Gastrocnemius medialis (tissue), 4 donors: Measurements from ENCODE around the gene CRAMP1.

ENCODE experiments used
- POLR2A ChIP-seq, 2 donors: fragments of 450-650 bp; IDR thresholded peaks; one replicate each; pipeline ENCODE4 v1.6.1; 2017; ENCODE audit warnings: antibody characterized with exemption in 2 of 2, mild to moderate bottlenecking in 2 of 2, moderate library complexity in 2 of 2
- TF ChIP-seq, protein P1 (sequence below), 5 experiments: fragments of 450-650 bp in 3 of 5; fragments of 200-600 bp in 2 of 5; sonication (generic) in 2 of 5; IDR thresholded peaks in 4 of 5; conservative IDR thresholded peaks in 1 of 5; 1 replicate in 4 of 5; 2 replicates in 1 of 5; pipeline ENCODE4 v1.5.1; 2016 to 2019; ENCODE audit warnings: antibody characterized with exemption in 5 of 5, mild to moderate bottlenecking in 3 of 5, moderate library complexity in 3 of 5

GRCh38 chr16:1657841-1658240 is 45.7 kb downstream of the CRAMP1 start:
- TF ChIP-seq, protein P1, sequence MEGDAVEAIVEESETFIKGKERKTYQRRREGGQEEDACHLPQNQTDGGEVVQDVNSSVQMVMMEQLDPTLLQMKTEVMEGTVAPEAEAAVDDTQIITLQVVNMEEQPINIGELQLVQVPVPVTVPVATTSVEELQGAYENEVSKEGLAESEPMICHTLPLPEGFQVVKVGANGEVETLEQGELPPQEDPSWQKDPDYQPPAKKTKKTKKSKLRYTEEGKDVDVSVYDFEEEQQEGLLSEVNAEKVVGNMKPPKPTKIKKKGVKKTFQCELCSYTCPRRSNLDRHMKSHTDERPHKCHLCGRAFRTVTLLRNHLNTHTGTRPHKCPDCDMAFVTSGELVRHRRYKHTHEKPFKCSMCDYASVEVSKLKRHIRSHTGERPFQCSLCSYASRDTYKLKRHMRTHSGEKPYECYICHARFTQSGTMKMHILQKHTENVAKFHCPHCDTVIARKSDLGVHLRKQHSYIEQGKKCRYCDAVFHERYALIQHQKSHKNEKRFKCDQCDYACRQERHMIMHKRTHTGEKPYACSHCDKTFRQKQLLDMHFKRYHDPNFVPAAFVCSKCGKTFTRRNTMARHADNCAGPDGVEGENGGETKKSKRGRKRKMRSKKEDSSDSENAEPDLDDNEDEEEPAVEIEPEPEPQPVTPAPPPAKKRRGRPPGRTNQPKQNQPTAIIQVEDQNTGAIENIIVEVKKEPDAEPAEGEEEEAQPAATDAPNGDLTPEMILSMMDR (IDR thresholded peaks at IDR 0.05 in 4 of 5, conservative IDR thresholded peaks at IDR 0.05 in 1 of 5), result no peak
- TF ChIP-seq POLR2A (IDR thresholded peaks at IDR 0.05), result no peak
